Fibroblast of lung (primary cell): ENCODE measurements around the gene PDZD4. TPM values are rescaled to one million over a fixed set of nuclear protein-coding genes. Genes with fewer than 3 reads are reported as not detected.

Experiments
- DNase-seq, 2 donors: peaks; one replicate each; pipeline versions ENCODE4 v3.0.0 to v3.0.0-alpha.2; 2010; ENCODE audit warnings: low read depth in 2 of 2
- H2AFZ ChIP-seq: 2 replicates; pipeline ENCODE4 v1.5.1; 2012; ENCODE audit warnings: low read length, control low read depth, inconsistent platforms
- H3K27ac ChIP-seq: 2 replicates; pipeline ENCODE4 v1.5.1; 2011; ENCODE audit warnings: low read length, control low read depth; ENCODE audit not compliant: insufficient read depth
- H3K27me3 ChIP-seq: 2 replicates; pipeline ENCODE4 v1.5.1; 2011; ENCODE audit warnings: mild to moderate bottlenecking, low read length; ENCODE audit not compliant: control insufficient read depth, insufficient read depth
- H3K36me3 ChIP-seq: 2 replicates; pipeline ENCODE4 v1.5.1; 2011; ENCODE audit warnings: low read length; ENCODE audit not compliant: control insufficient read depth, insufficient read depth
- H3K4me1 ChIP-seq: 2 replicates; pipeline ENCODE4 v1.5.1; 2011; ENCODE audit warnings: low read length; ENCODE audit not compliant: control insufficient read depth, insufficient read depth; ENCODE audit errors: extremely low read depth
- H3K4me2 ChIP-seq: 2 replicates; pipeline ENCODE4 v1.5.1; 2011; ENCODE audit warnings: low read length, control low read depth; ENCODE audit not compliant: insufficient read depth; ENCODE audit errors: extremely low read depth
- H3K4me3 ChIP-seq, 4 experiments: fragments of 200-600 bp in 1 of 4; sonication (generic) in 1 of 4; replicated peaks in 1 of 4; 2 replicates each; pipeline ENCODE4 v1.5.1; 2011 to 2016; ENCODE audit warnings: low read length in 4 of 4, low read depth in 3 of 4, mild to moderate bottlenecking in 3 of 4, control low read depth in 2 of 4, inconsistent platforms in 1 of 4, mixed read lengths in 1 of 4; ENCODE audit not compliant: insufficient read depth in 1 of 4; ENCODE audit errors: control extremely low read depth in 1 of 4
- H3K79me2 ChIP-seq: 2 replicates; pipeline ENCODE4 v1.5.1; 2012; ENCODE audit warnings: mild to moderate bottlenecking, low read length, inconsistent platforms; ENCODE audit not compliant: control insufficient read depth, insufficient read depth
- H3K9ac ChIP-seq: 2 replicates; pipeline ENCODE4 v1.5.1; 2011; ENCODE audit warnings: mild to moderate bottlenecking, low read length, control low read depth; ENCODE audit not compliant: insufficient read depth
- H3K9me3 ChIP-seq: 2 replicates; pipeline ENCODE4 v1.5.1; 2012; ENCODE audit warnings: low read depth, low read length; ENCODE audit not compliant: control insufficient read depth, insufficient read depth
- H4K20me1 ChIP-seq: 2 replicates; pipeline ENCODE4 v1.5.1; 2011; ENCODE audit warnings: low read length; ENCODE audit not compliant: control insufficient read depth, insufficient read depth; ENCODE audit errors: extremely low read depth
- CTCF ChIP-seq, 2 donors: IDR thresholded peaks in 1 of 2; conservative IDR thresholded peaks in 1 of 2; 1 replicate in 1 of 2; 2 replicates in 1 of 2; pipeline ENCODE4 v1.5.1; 2011 to 2012; ENCODE audit warnings: low read length in 2 of 2, control low read depth in 1 of 2, inconsistent platforms in 1 of 2, low read depth in 1 of 2, mild to moderate bottlenecking in 1 of 2
- EZH2 ChIP-seq: IDR thresholded peaks from 2 replicates; pipeline ENCODE4 v1.5.1; 2012; ENCODE audit warnings: low read length, control low read depth, mild to moderate bottlenecking; ENCODE audit errors: missing control alignments
- polyA plus RNA-seq, 2 donors: library from polyadenylated mRNA; depleted of rRNA in 1 of 2; stranded (reverse) in 1 of 2; unstranded in 1 of 2; fragments of >200 nt; gene quantifications; 2 replicates each; pipeline ENCODE4 v1.2.1, GENCODE V29; 2011 to 2012; ENCODE audit warnings: missing spikeins in 1 of 2
- total RNA-seq: library from RNA; depleted of rRNA; stranded (reverse); fragments of >200 nt; gene quantifications from 2 replicates; pipeline ENCODE4 v1.2.1, GENCODE V29; 2014

Gene PDZD4
- total and polyA plus RNA-seq, 2 donors (not counting 1 experiment from before 2014, with no cell fraction given): under 0.01 to 0.10 TPM

DNA sequence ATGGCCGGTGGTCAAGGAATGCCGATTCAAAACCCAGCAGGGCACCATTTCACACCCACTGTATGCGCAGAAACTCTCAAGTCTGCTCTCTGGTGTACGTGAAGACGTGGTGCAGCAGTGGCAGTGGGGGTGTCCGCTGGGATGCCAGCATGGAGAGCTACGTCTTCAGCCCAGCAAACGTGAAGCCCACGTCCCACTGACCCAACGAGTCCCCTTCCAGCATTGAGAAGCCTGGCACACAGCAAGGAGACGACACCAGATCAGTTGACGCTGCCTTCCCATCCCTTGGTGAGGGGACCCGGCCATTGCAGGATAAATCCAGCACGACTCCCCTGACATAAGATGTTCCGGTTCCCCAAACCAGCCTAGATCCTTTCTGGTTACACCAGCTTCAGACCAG is 68.5 kb downstream of the PDZD4 start:
- Histone ChIP-seq H3K36me3 (no peaks in the 10 kb centered on the region), H3K9ac (no peak overlapping the region), H3K4me1 (peaks cover 3% of the 10 kb centered on the region), H3K4me3 (no peak overlapping the region), H4K20me1 (no peaks in the 10 kb centered on the region), H3K9me3 (no peaks in the 10 kb centered on the region), H3K79me2 (no peaks in the 10 kb centered on the region), H3K27ac (no peak overlapping the region), H2AFZ (no peak overlapping the region), H3K27me3 (no peaks in the 10 kb centered on the region), H3K4me2 (no peak overlapping the region)
- no peak for DNase-seq
- no peak for TF ChIP-seq CTCF (conservative IDR thresholded peaks at IDR 0.05 in 1 of 2, IDR thresholded peaks at IDR 0.05 in 1 of 2; ENCODE audit: low read depth in 1 of 2, low read length in 2 of 2)
- TF ChIP-seq EZH2: no peak

DNA sequence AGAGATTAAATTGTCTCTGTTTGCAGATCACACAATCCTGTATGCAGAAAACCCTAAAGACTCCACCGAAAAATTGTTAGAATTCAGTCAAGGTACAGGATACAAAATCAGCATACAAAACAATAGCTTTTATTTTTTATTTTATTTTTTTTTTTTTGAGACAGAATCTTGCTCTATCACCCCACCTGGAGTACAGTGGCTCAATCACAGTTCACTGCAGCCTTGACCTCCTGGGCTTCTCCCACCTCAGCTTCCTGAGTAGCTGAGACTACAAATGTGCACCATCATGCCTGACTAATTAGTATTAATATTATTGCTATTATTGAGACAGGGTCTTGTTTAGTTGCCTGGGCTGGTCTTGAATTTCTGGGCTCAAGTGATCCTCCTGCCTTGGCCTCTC is 75.2 kb downstream of the PDZD4 start:
- Histone ChIP-seq H3K9me3 (no peaks in the 10 kb centered on the region), H3K27me3 (no peaks in the 10 kb centered on the region), H3K36me3 (no peaks in the 10 kb centered on the region), H3K4me2 (no peak overlapping the region), H3K79me2 (no peaks in the 10 kb centered on the region), H3K9ac (no peak overlapping the region), H3K4me1 (no peaks in the 10 kb centered on the region), H4K20me1 (no peaks in the 10 kb centered on the region), H2AFZ (no peak overlapping the region), H3K4me3 (no peak overlapping the region), H3K27ac (no peak overlapping the region)
- DNase-seq: no peak
- TF ChIP-seq EZH2 (no peak), CTCF (conservative IDR thresholded peaks at IDR 0.05 in 1 of 2, IDR thresholded peaks at IDR 0.05 in 1 of 2; ENCODE audit: low read depth in 1 of 2, low read length in 2 of 2) (no peak)

Other genes starting within 250 kb of the PDZD4 start
- gene CCNQ, start 231.4 kb downstream of the PDZD4 start, total RNA-seq: 24.4 and 28.2 TPM in 2 replicates
- gene CCNQ, start 231.4 kb downstream of the PDZD4 start, polyA plus RNA-seq: 19.9 and 22.8 TPM in 2 replicates
- under 0.01 TPM in 1 of 2 replicates, not detected in the other for gene DUSP9, start 183.3 kb downstream of the PDZD4 start, total RNA-seq
- not detected in 2 replicates for gene DUSP9, start 183.3 kb downstream of the PDZD4 start, polyA plus RNA-seq
- gene PNCK, start 156.7 kb downstream of the PDZD4 start, total RNA-seq: 0.26 and 0.33 TPM in 2 replicates
- 0.08 TPM in 1 of 2 replicates, not detected in the other for gene PNCK, start 156.7 kb downstream of the PDZD4 start, polyA plus RNA-seq
- 9.8 and 11.1 TPM in 2 replicates for gene SLC6A8, start 142.6 kb downstream of the PDZD4 start, total RNA-seq
- 7.7 and 13.2 TPM in 2 replicates for gene SLC6A8, start 142.6 kb downstream of the PDZD4 start, polyA plus RNA-seq
- 94.8 and 133 TPM in 2 replicates for gene BCAP31, start 106.2 kb downstream of the PDZD4 start, total RNA-seq
- gene BCAP31, start 106.2 kb downstream of the PDZD4 start, polyA plus RNA-seq: 94.0 and 114 TPM in 2 replicates
- gene ABCD1, start 105.7 kb downstream of the PDZD4 start, total RNA-seq: 6.9 and 12.7 TPM in 2 replicates
- 4.0 and 4.6 TPM in 2 replicates for gene ABCD1, start 105.7 kb downstream of the PDZD4 start, polyA plus RNA-seq
- 1.0 and 4.3 TPM in 2 replicates for gene PLXNB3, start 66.3 kb downstream of the PDZD4 start, total RNA-seq
- gene PLXNB3, start 66.3 kb downstream of the PDZD4 start, polyA plus RNA-seq: 1.6 and 1.9 TPM in 2 replicates
- gene SRPK3, start 49.5 kb downstream of the PDZD4 start, total RNA-seq: 0.51 and 0.83 TPM in 2 replicates
- 0.15 and 0.40 TPM in 2 replicates for gene SRPK3, start 49.5 kb downstream of the PDZD4 start, polyA plus RNA-seq
- gene IDH3G, start 36.2 kb downstream of the PDZD4 start, total RNA-seq: 37.8 and 44.6 TPM in 2 replicates
- 55.7 and 72.2 TPM in 2 replicates for gene IDH3G, start 36.2 kb downstream of the PDZD4 start, polyA plus RNA-seq
- 144 and 147 TPM in 2 replicates for gene SSR4, start 35.9 kb downstream of the PDZD4 start, total RNA-seq
- gene SSR4, start 35.9 kb downstream of the PDZD4 start, polyA plus RNA-seq: 141 and 182 TPM in 2 replicates
- gene L1CAM, start 55.6 kb upstream of the PDZD4 start, total RNA-seq: under 0.01 and 0.99 TPM in 2 replicates
- 1.2 and 1.7 TPM in 2 replicates for gene L1CAM, start 55.6 kb upstream of the PDZD4 start, polyA plus RNA-seq
- gene AVPR2, start 74.1 kb upstream of the PDZD4 start, total RNA-seq: not detected in 2 replicates
- gene AVPR2, start 74.1 kb upstream of the PDZD4 start, polyA plus RNA-seq: not detected in 2 replicates
- 1.3 and 1.5 TPM in 2 replicates for gene ARHGAP4, start 95.7 kb upstream of the PDZD4 start, total RNA-seq
- 0.12 and 0.51 TPM in 2 replicates for gene ARHGAP4, start 95.7 kb upstream of the PDZD4 start, polyA plus RNA-seq
- 31.6 and 37.0 TPM in 2 replicates for gene NAA10, start 104.5 kb upstream of the PDZD4 start, total RNA-seq
- 66.2 and 115 TPM in 2 replicates for gene NAA10, start 104.5 kb upstream of the PDZD4 start, polyA plus RNA-seq
- gene RENBP, start 114.1 kb upstream of the PDZD4 start, total RNA-seq: 5.4 and 8.8 TPM in 2 replicates
- gene RENBP, start 114.1 kb upstream of the PDZD4 start, polyA plus RNA-seq: 0.90 and 0.92 TPM in 2 replicates
- 7.4 and 10.2 TPM in 2 replicates for gene HCFC1, start 141.3 kb upstream of the PDZD4 start, total RNA-seq
- gene HCFC1, start 141.3 kb upstream of the PDZD4 start, polyA plus RNA-seq: 3.0 and 6.7 TPM in 2 replicates
- gene TMEM187, start 142.2 kb upstream of the PDZD4 start, total RNA-seq: 6.4 and 8.3 TPM in 2 replicates
- 4.6 and 4.7 TPM in 2 replicates for gene TMEM187, start 142.2 kb upstream of the PDZD4 start, polyA plus RNA-seq
- gene IRAK1, start 189.4 kb upstream of the PDZD4 start, total RNA-seq: 61.1 and 65.9 TPM in 2 replicates
- 25.9 and 48.1 TPM in 2 replicates for gene IRAK1, start 189.4 kb upstream of the PDZD4 start, polyA plus RNA-seq